Stimulated activated CD8-positive, alpha-beta memory T cell treated with anti-CD3 and anti-CD28 coated beads, Interleukin-15, amount 100 ng/mL, for 24 hours (primary cell): ENCODE results near the gene ROS1.
"Not testable (repeated sequence)": the region's sequence is repeated elsewhere in the genome, so short reads cannot be mapped to it uniquely, and the experiment has no call there.

Source experiments
- DNase-seq: peaks from one replicate; pipeline ENCODE4 v3.0.0-alpha.2; 2020; ENCODE audit warnings: low read depth

Gene ROS1

GRCh38 chr6:117266257-117267053 lies 159.3 kb downstream of the ROS1 start:
- DNase-seq, result no peak

GRCh38 chr6:117265410-117266256 lies 160.1 kb downstream of the ROS1 start, which contains the start of gene VGLL2:
TSS of gene VGLL2 (plus strand) at chr6:117265558. CDS start at chr6:117265764, 206 bp downstream.
- DNase-seq, result no peak

GRCh38 chr6:117264692-117265409 lies 160.9 kb downstream of the ROS1 start:
- no peak for DNase-seq

- DNase-seq, result no peak
Measured at GRCh38 chr6:117264369-117264691, 161.4 kb downstream of the ROS1 start.

GRCh38 chr6:117263353-117263927 lies 162.3 kb downstream of the ROS1 start:
- no peak for DNase-seq

DNA sequence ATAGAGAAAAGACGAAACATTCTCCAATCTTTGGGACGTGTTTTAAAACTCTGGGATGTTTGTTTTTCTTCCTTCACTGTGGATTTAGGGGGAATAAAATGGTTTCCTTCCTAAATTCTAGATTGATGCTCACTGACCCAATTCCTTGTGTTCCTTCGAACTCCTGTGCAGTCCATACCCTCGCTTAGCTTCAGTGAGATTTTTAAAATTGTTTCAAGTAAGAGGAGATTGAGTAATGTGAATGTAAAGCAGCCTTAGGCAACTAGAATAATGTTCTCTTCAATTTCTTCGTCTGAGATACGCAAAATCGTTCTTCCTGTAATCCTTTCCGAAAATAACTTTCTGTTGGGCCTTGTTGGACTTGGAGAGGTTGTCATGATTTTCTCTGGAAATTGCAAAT lies 162.9 kb downstream of the ROS1 start:
- DNase-seq, result no peak

DNA sequence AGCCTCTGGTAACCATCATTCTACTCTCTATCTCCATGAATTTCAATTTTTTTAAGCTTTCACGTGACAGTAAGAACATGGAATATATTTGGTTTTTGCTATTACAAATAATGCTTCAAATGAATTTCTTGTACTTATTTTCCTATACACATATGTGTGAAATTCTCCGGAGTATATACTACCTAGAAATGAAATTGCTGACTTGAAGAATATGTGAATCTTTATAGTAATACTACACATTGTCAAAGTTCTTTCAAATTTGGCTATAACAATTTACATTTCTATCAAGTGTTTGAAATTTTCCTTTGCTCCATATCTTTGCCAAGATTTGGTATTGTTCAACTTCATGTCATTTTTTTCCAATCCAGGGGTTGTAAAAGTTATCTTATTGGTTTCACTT lies 172.0 kb downstream of the ROS1 start:
- DNase-seq, result no peak

DNA sequence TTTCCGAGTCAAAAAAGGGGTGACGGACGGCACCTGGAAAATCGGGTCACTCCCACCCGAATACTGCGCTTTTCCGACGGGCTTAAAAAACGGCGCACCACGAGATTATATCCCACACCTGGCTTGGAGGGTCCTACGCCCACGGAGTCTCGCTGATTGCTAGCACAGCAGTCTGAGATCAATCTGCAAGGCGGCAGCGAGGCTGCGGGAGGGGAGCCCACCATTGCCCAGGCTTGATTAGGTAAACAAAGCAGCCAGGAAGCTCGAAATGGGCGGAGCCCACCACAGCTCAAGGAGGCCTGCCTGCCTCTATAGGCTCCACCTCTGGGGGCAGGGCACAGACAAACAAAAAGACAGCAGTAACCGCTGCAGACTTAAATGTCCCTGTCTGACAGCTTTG lies 180.8 kb downstream of the ROS1 start:
- DNase-seq, result not testable (repeated sequence)

DNA sequence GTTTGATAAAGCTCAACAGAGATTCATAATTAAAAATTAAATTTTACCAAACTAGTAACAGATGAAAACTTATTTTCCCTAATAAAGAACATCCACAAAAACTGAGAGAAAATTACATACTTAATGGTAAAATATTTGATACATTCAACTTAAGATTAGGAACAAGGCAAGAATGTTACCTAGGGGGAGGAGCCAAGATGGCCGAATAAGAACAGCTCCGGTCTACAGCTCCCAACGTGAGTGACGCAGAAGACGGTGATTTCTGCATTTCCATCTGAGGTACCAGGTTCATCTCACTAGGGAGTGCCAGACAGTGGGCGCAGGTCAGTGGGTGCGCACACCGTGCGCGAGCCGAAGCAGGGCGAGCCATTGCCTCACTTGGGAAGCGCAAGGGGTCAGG lies 181.2 kb downstream of the ROS1 start:
- not testable (repeated sequence) for DNase-seq
